HG03439 (cell line): ENCODE measurements around the gene INTS14.
"Not testable (repeated sequence)": the region's sequence is repeated elsewhere in the genome, so short reads cannot be mapped to it uniquely, and the experiment has no call there.

ENCODE experiments used
- ATAC-seq: cut with Tn5 transposase; IDR thresholded peaks from one replicate; pipeline ENCODE4 v1.9.1; 2021; ENCODE audit warnings: mild to moderate bottlenecking, moderate library complexity; ENCODE audit not compliant: unreplicated experiment

Gene INTS14

DNA sequence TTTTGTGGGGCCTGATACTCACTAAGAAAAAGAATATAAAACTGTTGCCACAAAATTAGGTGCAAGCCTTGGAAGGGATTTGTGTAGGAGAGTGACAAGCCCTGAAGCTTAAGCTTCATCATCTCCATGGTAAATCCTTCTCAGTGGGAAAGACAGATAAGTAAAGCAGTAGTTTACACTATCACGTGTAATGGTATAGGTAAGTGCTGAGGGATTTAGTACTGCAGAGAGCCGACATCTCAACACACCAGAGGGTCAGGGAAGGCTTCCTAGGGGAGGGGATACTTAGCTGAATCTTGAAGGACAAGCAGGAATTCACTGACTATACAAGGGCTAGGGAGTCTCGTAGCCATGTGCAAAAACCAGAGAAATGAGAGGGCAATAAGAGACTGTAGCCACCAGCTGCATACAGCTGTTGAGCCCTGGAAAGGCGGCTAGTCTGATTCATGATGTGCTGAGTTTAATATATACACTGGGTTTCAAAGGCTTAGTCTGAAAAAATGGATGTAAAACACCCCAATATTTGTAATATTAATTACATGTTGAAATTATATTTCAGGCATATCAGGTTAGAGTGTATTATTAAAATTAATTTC is 21.9 kb upstream of the INTS14 start:
- ATAC-seq: no peak

- ATAC-seq: no peak
Observed at GRCh38 chr15:65631503-65631902, 20.6 kb upstream of the INTS14 start.

DNA sequence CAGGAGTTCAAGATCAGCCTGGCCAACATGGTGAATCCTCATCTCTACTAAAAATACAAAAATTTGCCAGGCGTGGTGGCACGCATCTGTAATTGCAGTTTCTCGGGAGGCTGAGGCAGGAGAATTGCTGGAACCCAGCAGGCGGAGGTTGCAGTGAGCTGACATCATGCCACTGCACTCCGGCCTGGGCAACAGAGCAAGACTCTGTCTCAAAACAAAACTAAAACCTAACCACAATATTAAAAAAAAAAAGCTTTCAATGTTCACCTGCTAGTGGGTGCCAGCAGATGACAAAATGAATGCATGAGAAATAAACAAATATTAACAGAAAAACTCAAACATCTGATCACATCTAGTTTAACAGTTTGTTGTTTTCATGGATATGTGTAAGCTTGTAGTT is 19.8 kb upstream of the INTS14 start:
- no peak for ATAC-seq

DNA sequence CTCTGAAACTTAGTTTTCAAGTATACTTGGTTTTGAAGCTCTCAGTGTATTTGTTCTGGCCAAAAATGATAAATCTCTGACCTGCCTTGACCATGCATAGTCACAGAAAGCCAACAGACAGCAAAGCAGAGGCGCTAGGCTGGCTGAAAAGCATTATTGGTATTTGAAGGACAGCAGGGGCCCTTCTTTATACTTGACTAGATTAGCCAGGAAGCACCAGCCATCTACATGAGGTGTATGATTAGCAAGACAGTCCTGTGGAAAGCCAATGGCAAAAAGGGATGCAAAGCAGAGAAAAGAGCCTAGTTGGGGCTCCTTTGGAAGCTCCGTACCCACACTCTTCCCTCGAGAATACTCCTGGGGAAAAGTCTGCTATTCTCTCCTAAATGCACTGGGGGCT is 18.6 kb upstream of the INTS14 start:
- ATAC-seq: no peak

DNA sequence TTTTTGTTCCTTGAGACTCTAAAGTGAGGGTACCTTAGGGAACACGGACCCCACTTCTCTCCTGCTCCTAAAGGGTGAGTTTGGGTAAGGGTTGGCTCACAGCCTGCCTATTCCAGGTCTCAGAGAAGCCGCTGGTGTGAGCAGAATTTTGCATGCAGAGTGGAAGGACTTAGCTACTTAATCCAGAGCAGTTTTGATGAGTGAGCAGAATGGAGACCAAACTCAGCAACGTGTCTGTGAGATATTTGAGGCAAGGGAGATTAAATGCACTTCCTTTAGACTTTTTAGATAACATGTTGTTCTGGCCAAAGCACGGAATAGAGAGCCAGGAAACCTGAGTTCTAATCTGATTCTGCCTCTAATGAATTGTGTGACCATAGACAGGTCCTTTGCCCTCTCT is 15.9 kb upstream of the INTS14 start:
- no peak for ATAC-seq

GRCh38 chr15:65623103-65623502 is 12.2 kb upstream of the INTS14 start:
- no peak for ATAC-seq

DNA sequence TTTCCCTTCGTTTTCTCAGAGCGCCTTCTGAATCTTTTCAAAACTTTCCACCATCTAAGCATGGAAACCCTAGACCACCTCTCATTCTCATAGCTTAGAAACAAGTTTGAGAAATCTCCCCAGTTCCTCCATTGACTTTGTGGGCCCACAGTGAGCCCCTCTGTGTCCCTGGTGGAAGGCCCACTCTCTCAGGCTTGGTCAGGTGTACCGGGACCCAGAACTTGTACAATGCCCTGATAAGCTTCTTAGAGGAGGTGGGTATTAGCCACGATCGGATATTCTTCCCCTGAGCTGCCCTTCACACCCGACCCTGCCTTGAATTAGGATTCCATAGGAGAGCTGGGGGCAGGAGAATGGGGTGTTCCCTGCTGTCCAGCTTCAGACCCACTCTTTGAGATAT is 10.7 kb upstream of the INTS14 start, which contains the start of gene SLC24A1:
SLC24A1 (plus strand) TSS at position 301 of the 400 bp plus-strand sequence. CDS start 2,143 bp downstream, outside the sequence.
- no peak for ATAC-seq

GRCh38 chr15:65620833-65621232 is 9.9 kb upstream of the INTS14 start:
- ATAC-seq: no peak

DNA sequence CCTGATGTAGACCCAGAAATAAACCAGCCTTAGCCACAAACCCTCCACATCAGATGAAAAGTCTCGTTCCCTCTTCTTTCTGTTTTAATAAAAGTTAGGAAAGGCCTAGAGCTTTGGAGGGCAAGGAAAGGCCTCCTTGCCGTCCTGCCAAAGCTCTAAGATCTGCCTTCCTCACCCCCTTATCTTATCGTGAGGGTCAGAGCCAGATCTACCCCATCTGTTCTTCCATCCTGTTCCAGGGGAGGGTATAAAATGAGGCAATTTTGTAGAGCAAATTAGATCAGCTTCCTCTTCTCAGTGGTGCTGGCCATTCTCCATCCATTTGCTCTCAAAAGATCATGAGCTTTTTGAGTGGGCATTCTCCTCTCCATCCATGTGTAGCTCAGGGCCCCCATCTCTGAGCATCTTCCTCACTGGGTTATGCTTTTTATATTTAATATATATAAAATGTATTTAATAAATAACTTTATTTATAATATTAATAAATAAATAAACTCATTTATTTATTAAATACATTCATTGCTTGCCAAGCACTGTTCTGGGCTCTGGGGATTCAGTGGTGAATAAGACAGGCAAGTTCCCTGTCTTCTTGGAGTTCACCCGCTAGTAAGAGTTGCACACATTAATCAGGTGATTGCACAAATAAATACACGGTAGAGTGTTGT is 8.8 kb upstream of the INTS14 start:
- no peak for ATAC-seq

DNA sequence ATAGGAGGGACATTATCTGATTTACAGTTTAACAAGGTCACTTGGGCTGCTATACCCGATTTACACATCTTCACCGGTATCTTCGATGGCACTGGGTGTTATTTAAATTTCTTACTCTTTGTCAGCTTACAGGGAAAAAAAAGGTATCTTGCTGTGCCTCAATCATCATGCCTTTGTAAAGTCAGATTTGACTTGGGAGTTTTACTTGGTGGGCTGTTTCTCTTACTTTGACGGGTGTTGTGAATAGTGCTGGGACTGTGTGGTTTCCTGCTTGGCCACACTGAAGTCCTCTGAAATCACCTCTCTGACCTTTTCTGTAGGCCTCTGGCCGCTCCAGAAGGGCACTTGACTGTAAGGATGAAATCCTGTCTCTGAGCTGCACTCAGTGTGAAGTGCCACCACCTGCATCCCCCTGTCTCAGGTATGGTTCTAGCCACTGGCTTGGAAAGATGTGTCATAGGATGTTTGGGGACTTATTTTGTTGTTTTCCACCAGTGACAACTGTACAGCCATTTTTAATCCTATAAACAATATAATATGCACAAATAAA is 7.7 kb upstream of the INTS14 start:
- no peak for ATAC-seq

DNA sequence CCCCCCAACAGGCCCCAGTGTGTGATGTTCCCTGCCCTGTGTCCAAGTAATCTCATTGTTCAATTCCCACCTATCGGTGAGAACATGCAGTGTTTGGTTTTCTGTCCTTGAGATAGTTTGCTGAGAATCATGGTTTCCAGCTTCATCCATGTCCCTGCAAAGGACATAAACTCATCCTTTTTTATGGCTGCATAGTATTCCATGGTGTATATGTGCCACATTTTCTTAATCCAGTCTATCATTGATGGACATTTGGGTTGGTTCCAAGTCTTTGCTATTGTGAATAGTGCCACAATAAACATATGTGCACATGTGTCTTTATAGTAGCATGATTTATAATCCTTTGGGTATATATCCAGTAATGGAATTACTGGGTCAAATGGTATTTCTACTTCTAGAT is 5.0 kb upstream of the INTS14 start:
- ATAC-seq: not testable (repeated sequence)

- ATAC-seq: no peak
Observed at GRCh38 chr15:65612949-65613744, 2.2 kb upstream of the INTS14 start.

- no peak for ATAC-seq
Observed at GRCh38 chr15:65612616-65612946, 1.6 kb upstream of the INTS14 start.

- no peak for ATAC-seq
Observed at GRCh38 chr15:65611888-65612615, 1.1 kb upstream of the INTS14 start.

DNA sequence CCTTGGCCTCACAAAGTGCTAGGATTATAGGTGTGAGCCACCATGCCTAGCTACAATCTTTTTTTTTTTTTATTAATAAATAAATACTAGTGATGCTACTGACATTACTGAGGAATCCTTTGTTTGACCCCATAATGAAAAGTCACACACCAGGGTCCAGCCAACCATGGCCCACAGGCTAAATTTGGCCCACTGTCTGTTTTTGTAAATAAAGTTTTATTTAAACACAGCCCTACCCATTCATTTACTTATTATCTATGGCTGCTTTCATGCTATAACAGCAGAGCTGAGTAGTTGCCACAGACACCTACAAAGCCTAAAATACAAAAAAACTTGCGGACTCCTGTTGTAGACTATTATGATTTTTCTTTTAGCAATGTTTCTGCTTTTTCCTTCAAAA is 7.4 kb downstream of the INTS14 start:
- no peak for ATAC-seq

DNA sequence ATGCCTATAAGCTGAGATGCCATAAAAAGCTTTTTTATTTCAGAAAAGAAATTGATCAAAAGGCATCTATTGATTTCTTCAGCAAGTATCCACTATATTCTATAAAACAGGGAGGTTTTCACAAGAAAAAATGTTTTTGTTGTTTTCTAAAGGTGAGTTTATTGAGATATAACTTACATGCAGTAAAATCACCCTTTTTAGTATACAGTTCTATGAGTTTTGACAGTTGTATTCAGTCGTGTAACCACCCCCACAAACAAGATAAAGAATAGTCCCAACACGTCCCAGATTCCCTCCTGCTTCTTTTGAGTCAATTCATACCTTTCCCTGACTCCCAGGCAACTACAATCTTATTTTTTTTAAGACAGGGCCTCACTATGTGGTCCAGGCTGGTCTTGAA is 7.8 kb downstream of the INTS14 start:
- ATAC-seq: no peak

GRCh38 chr15:65599677-65600076 is 11.3 kb downstream of the INTS14 start:
- no peak for ATAC-seq

DNA sequence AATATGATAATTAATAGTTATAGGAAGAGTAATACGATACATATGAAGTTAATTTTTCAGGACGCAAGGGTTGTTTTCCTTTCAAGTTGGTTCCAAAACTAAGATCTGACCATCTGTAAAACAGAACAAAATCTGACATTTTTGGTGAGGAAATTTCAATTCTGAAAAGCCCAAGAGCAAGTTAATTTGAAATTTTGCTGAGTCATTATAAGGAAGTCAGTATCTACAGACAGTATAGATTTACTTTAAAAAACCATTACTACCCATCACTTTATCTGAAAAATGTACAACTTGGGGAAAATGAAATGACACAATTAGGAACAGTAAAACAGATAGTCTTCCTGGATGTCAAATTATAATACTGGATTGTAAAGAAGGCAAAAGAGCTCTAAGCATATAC is 12.5 kb downstream of the INTS14 start:
- no peak for ATAC-seq

- no peak for ATAC-seq
Observed at GRCh38 chr15:65595960-65596359, 15.0 kb downstream of the INTS14 start.

DNA sequence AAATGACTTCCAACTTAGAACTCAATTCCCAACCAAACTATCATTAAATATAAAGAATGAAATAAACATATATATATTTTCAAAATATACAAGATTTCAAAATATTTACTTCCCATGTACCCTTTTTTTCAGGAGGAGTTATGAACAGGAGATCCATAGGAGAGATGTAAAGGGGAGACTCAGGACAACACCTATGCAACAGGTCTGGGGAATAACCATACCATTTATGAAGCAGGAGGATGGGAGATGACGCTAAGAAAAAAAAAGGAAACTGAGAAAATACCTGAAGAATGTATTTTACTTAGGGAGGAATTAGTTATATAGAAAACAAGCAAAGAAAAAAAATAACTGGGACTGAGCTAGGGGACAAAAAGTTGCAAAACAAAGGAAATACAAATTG is 23.8 kb downstream of the INTS14 start:
- no peak for ATAC-seq

DNA sequence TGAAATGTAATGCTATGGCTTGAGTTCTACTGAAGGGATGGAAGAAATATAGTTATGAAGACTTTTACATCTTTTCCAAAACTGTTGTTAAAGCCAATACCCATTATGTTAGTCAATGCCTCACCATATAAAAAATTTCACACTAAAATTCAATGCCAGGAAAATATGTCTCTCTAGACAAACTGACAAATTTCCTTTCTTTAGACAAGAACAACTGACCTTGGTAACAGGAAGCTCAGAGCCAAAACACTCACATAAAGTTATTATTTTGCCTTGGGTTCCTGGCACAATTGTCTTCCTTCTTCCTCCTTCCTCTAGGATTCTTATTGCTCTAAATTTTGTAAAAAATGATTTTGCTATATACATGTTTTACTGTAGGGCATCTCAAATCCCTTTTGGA is 26.7 kb downstream of the INTS14 start:
- ATAC-seq: no peak
